DND-41 (cell line): ENCODE measurements around the gene ROBO2.

Source experiments
- CTCF ChIP-seq: IDR thresholded peaks from 2 replicates; pipeline ENCODE4 v1.5.1; 2012; ENCODE audit warnings: borderline replicate concordance, low read length, moderate library complexity, mild to moderate bottlenecking; ENCODE audit not compliant: poor library complexity, severe bottlenecking; ENCODE audit errors: extremely low read depth
- EZH2 ChIP-seq: IDR thresholded peaks from 3 replicates; pipeline ENCODE4 v1.6.1; 2012; ENCODE audit warnings: borderline replicate concordance, low read depth, mild to moderate bottlenecking, moderate library complexity, low read length, inconsistent platforms; ENCODE audit not compliant: severe bottlenecking

- TF ChIP-seq CTCF, result no peak
- TF ChIP-seq EZH2, result no peak
Measured at GRCh38 chr3:77186319-77186718, 146.4 kb downstream of the ROBO2 start.
